ENCODE results near the gene CTLA4.

CTLA4 gene

GRCh38 chr2:203882551-203882950 is 15.0 kb downstream of the CTLA4 start:
- no peak overlapping the region for H3K27ac ChIP-seq (ENCODE audit: low read length)
- H4K20me1 ChIP-seq (ENCODE audit: insufficient read depth, low read length) = no peaks in the 10 kb centered on the region
- H3F3A ChIP-seq (ENCODE audit: insufficient read depth, low read length) = peaks cover 17% of the 10 kb centered on the region
- no peak overlapping the region for H2AFZ ChIP-seq (ENCODE audit: low read length)
- H3K9me3 ChIP-seq (replicated peaks; ENCODE audit: insufficient read depth, low read length) = no peaks in the 10 kb centered on the region
- H3K36me3 ChIP-seq (replicated peaks; ENCODE audit: insufficient read depth, low read length) = no peaks in the 10 kb centered on the region
- no peak overlapping the region for H3K4me3 ChIP-seq (ENCODE audit: low read length)
- TF ChIP-seq EZH2phosphoT487 (IDR thresholded peaks at IDR 0.05; ENCODE audit: low read length) = no peak
- no peak for TF ChIP-seq EZH2 (optimal IDR thresholded peaks at IDR 0.05; ENCODE audit: low read depth, low read length)
- TF ChIP-seq CTCF (IDR thresholded peaks at IDR 0.05; ENCODE audit: low read length) = no peak
- no peaks in the 10 kb centered on the region for H3K27me3 ChIP-seq (replicated peaks; ENCODE audit: insufficient read depth, low read length)
- H3K9me2 ChIP-seq (replicated peaks; ENCODE audit: insufficient read depth, low read length) = no peaks in the 10 kb centered on the region
- H3K9ac ChIP-seq (ENCODE audit: low read length) = no peak overlapping the region
- H3K4me1 ChIP-seq (ENCODE audit: low read length) = peaks cover 23% of the 10 kb centered on the region
- H3K79me2 ChIP-seq (ENCODE audit: low read length) = no peaks in the 10 kb centered on the region
- DNase-seq = no peak
- H3K4me2 ChIP-seq (ENCODE audit: low read depth, low read length) = no peak overlapping the region

GRCh38 chr2:203886661-203887151 is 19.1 kb downstream of the CTLA4 start:
- Histone ChIP-seq H3K27ac (ENCODE audit: low read length) (peak overlapping the region; percentile 86), H3K4me3 (ENCODE audit: low read length) (no peak overlapping the region), H3K79me2 (ENCODE audit: low read length) (no peaks in the 10 kb centered on the region), H3F3A (ENCODE audit: insufficient read depth, low read length) (peaks cover 22% of the 10 kb centered on the region), H3K4me1 (ENCODE audit: low read length) (peaks cover 49% of the 10 kb centered on the region), H3K27me3 (replicated peaks; ENCODE audit: insufficient read depth, low read length) (no peaks in the 10 kb centered on the region), H3K4me2 (ENCODE audit: low read depth, low read length) (peak overlapping the region; percentile 42; the same call in 1 of the 2 replicates), H4K20me1 (ENCODE audit: insufficient read depth, low read length) (no peaks in the 10 kb centered on the region), H3K9me2 (replicated peaks; ENCODE audit: insufficient read depth, low read length) (no peaks in the 10 kb centered on the region), H3K36me3 (replicated peaks; ENCODE audit: insufficient read depth, low read length) (no peaks in the 10 kb centered on the region), H2AFZ (ENCODE audit: low read length) (no peak overlapping the region), H3K9me3 (replicated peaks; ENCODE audit: insufficient read depth, low read length) (no peaks in the 10 kb centered on the region), H3K9ac (ENCODE audit: low read length) (peak overlapping the region; percentile 24)
- TF ChIP-seq CTCF (IDR thresholded peaks at IDR 0.05; ENCODE audit: low read length) (no peak), EZH2phosphoT487 (IDR thresholded peaks at IDR 0.05; ENCODE audit: low read length) (no peak), EZH2 (optimal IDR thresholded peaks at IDR 0.05; ENCODE audit: low read depth, low read length) (no peak)
- peak; percentile 94 for DNase-seq

- H2AFZ ChIP-seq (ENCODE audit: low read length) = no peak overlapping the region
- no peaks in the 10 kb centered on the region for H3K36me3 ChIP-seq (replicated peaks; ENCODE audit: insufficient read depth, low read length)
- peaks cover 51% of the 10 kb centered on the region for H3K4me1 ChIP-seq (ENCODE audit: low read length)
- no peaks in the 10 kb centered on the region for H4K20me1 ChIP-seq (ENCODE audit: insufficient read depth, low read length)
- no peaks in the 10 kb centered on the region for H3K9me3 ChIP-seq (replicated peaks; ENCODE audit: insufficient read depth, low read length)
- peaks cover 22% of the 10 kb centered on the region for H3F3A ChIP-seq (ENCODE audit: insufficient read depth, low read length)
- TF ChIP-seq EZH2 (optimal IDR thresholded peaks at IDR 0.05; ENCODE audit: low read depth, low read length) = no peak
- TF ChIP-seq CTCF (IDR thresholded peaks at IDR 0.05; ENCODE audit: low read length) = no peak
- TF ChIP-seq EZH2phosphoT487 (IDR thresholded peaks at IDR 0.05; ENCODE audit: low read length) = no peak
- no peaks in the 10 kb centered on the region for H3K9me2 ChIP-seq (replicated peaks; ENCODE audit: insufficient read depth, low read length)
- H3K9ac ChIP-seq (ENCODE audit: low read length) = no peak overlapping the region
- H3K27ac ChIP-seq (ENCODE audit: low read length) = peak overlapping the region; percentile 86; the same call in 1 of the 2 replicates
- H3K27me3 ChIP-seq (replicated peaks; ENCODE audit: insufficient read depth, low read length) = no peaks in the 10 kb centered on the region
- H3K4me2 ChIP-seq (ENCODE audit: low read depth, low read length) = 0 out of 2 replicates have a peak overlapping the region, but pooled peaks have one; percentile 1
- H3K79me2 ChIP-seq (ENCODE audit: low read length) = no peaks in the 10 kb centered on the region
- DNase-seq = no peak
- H3K4me3 ChIP-seq (ENCODE audit: low read length) = no peak overlapping the region
Observed at GRCh38 chr2:203887677-203888076, 20.1 kb downstream of the CTLA4 start.
